DOHH2 (cell line): ENCODE data around the gene ZNF605.

Experiments
- H3F3A ChIP-seq: fragments of 200-600 bp; sonication (generic), shearing (Covaris generic); 2 replicates; pipeline ENCODE4 v1.6.0; 2016; ENCODE audit warnings: antibody characterized with exemption, mild to moderate bottlenecking; ENCODE audit not compliant: control insufficient read depth, insufficient read depth
- H3K27ac ChIP-seq: fragments of 200-600 bp; sonication (generic); 2 replicates; pipeline ENCODE4 v1.5.1; 2014; ENCODE audit warnings: low read depth, mild to moderate bottlenecking, low read length, moderate library complexity
- H3K27me3 ChIP-seq: fragments of 200-600 bp; sonication (generic); 2 replicates; pipeline ENCODE4 v1.6.1; 2014; ENCODE audit warnings: mild to moderate bottlenecking, low read length, mixed read lengths; ENCODE audit not compliant: control insufficient read depth
- H3K36me3 ChIP-seq: fragments of 200-600 bp; sonication (generic); 2 replicates; pipeline ENCODE4 v1.6.1; 2014; ENCODE audit warnings: mild to moderate bottlenecking, low read length, moderate library complexity, mixed read lengths; ENCODE audit not compliant: control insufficient read depth
- H3K4me1 ChIP-seq: fragments of 200-600 bp; sonication (generic); 2 replicates; pipeline ENCODE4 v1.6.1; 2014; ENCODE audit warnings: mild to moderate bottlenecking, low read length, mixed read lengths; ENCODE audit not compliant: control insufficient read depth
- H3K4me2 ChIP-seq: fragments of 200-600 bp; sonication (generic); 2 replicates; pipeline ENCODE4 v1.6.0; 2014; ENCODE audit warnings: mild to moderate bottlenecking, low read length, moderate library complexity
- H3K4me3 ChIP-seq: fragments of 200-600 bp; sonication (generic); 2 replicates; pipeline ENCODE4 v1.5.1; 2014; ENCODE audit warnings: mild to moderate bottlenecking, low read length, mixed read lengths
- H3K79me2 ChIP-seq: fragments of 200-600 bp; sonication (generic); 2 replicates; pipeline ENCODE4 v1.6.1; 2014; ENCODE audit warnings: mild to moderate bottlenecking, low read length, mixed read lengths; ENCODE audit not compliant: control insufficient read depth
- H3K9me2 ChIP-seq: fragments of 200-600 bp; sonication (generic); replicated peaks from 2 replicates; pipeline ENCODE4 v1.6.1; 2014; ENCODE audit warnings: mild to moderate bottlenecking, low read length, mixed read lengths; ENCODE audit not compliant: control insufficient read depth
- H3K9me3 ChIP-seq: fragments of 200-600 bp; sonication (generic); 2 replicates; pipeline ENCODE4 v1.6.1; 2014; ENCODE audit warnings: antibody characterized with exemption, low read length, mixed read lengths; ENCODE audit not compliant: control insufficient read depth, insufficient read depth
- H4K20me1 ChIP-seq: fragments of 200-600 bp; sonication (generic); 2 replicates; pipeline ENCODE4 v1.6.0; 2014; ENCODE audit warnings: low read depth, mild to moderate bottlenecking, antibody characterized with exemption, low read length, moderate library complexity; ENCODE audit not compliant: control insufficient read depth, insufficient read depth
- EZH2phosphoT487 ChIP-seq: fragments of 200-600 bp; sonication (generic); IDR thresholded peaks from 2 replicates; pipeline ENCODE4 v1.6.1; 2017; ENCODE audit warnings: borderline replicate concordance, mild to moderate bottlenecking, antibody characterized with exemption, low read length, moderate library complexity, mixed read lengths
- TF ChIP-seq, protein P1 (sequence below): fragments of 200-600 bp; sonication (generic); IDR thresholded peaks from one replicate; pipeline ENCODE4 v1.5.1; 2014; ENCODE audit warnings: antibody characterized with exemption, mild to moderate bottlenecking, low read depth, low read length; ENCODE audit not compliant: poor library complexity, severe bottlenecking

ZNF605 gene

DNA sequence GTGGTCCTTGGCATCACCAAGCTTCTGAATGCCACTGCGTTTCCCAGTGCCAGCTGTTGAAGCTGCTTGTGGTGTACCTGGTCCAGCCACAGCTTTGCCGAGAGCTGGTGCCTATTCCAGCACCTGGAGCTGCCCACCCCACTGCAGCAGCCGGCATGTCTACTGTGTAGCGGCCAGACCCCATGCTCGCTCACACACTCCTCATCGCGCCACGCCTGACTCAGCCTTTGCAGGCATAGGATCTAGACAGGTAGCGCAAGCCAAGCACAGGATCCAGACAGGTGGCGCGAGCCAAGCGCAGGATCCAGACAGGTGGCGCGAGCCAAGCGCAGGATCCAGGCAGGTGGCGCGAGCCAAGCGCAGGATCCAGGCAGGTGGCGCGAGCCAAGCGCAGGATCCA lies 11.6 kb upstream of the ZNF605 start:
- TF ChIP-seq, protein P1, sequence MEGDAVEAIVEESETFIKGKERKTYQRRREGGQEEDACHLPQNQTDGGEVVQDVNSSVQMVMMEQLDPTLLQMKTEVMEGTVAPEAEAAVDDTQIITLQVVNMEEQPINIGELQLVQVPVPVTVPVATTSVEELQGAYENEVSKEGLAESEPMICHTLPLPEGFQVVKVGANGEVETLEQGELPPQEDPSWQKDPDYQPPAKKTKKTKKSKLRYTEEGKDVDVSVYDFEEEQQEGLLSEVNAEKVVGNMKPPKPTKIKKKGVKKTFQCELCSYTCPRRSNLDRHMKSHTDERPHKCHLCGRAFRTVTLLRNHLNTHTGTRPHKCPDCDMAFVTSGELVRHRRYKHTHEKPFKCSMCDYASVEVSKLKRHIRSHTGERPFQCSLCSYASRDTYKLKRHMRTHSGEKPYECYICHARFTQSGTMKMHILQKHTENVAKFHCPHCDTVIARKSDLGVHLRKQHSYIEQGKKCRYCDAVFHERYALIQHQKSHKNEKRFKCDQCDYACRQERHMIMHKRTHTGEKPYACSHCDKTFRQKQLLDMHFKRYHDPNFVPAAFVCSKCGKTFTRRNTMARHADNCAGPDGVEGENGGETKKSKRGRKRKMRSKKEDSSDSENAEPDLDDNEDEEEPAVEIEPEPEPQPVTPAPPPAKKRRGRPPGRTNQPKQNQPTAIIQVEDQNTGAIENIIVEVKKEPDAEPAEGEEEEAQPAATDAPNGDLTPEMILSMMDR = no peak
- no peak for TF ChIP-seq EZH2phosphoT487
- Histone ChIP-seq H3K9me3 (peaks cover 22% of the 10 kb centered on the region), H3F3A (no peaks in the 10 kb centered on the region), H3K4me2 (no peak overlapping the region), H3K4me1 (no peaks in the 10 kb centered on the region), H3K36me3 (no peaks in the 10 kb centered on the region), H4K20me1 (no peaks in the 10 kb centered on the region), H3K27ac (no peak overlapping the region), H3K27me3 (no peaks in the 10 kb centered on the region), H3K4me3 (no peak overlapping the region), H3K9me2 (no peaks in the 10 kb centered on the region), H3K79me2 (no peaks in the 10 kb centered on the region)

GRCh38 chr12:132966676-132967415 lies 10.7 kb upstream of the ZNF605 start:
- H3K79me2 ChIP-seq = no peaks in the 10 kb centered on the region
- H4K20me1 ChIP-seq = no peaks in the 10 kb centered on the region
- no peak overlapping the region for H3K27ac ChIP-seq
- H3K4me3 ChIP-seq = no peak overlapping the region
- TF ChIP-seq, protein P1 = no peak
- TF ChIP-seq EZH2phosphoT487 = no peak
- H3K9me2 ChIP-seq = no peaks in the 10 kb centered on the region
- H3K27me3 ChIP-seq = no peaks in the 10 kb centered on the region
- no peaks in the 10 kb centered on the region for H3F3A ChIP-seq
- H3K9me3 ChIP-seq = peaks cover 22% of the 10 kb centered on the region
- no peak overlapping the region for H3K4me2 ChIP-seq
- no peaks in the 10 kb centered on the region for H3K4me1 ChIP-seq
- H3K36me3 ChIP-seq = no peaks in the 10 kb centered on the region

- Histone ChIP-seq H3K9me3 (peaks cover 22% of the 10 kb centered on the region), H3K79me2 (no peaks in the 10 kb centered on the region), H4K20me1 (no peaks in the 10 kb centered on the region), H3K4me3 (no peak overlapping the region), H3K27me3 (no peaks in the 10 kb centered on the region), H3F3A (no peaks in the 10 kb centered on the region), H3K9me2 (no peaks in the 10 kb centered on the region), H3K4me2 (no peak overlapping the region), H3K36me3 (no peaks in the 10 kb centered on the region), H3K27ac (no peak overlapping the region), H3K4me1 (no peaks in the 10 kb centered on the region)
- TF ChIP-seq EZH2phosphoT487 = no peak
- TF ChIP-seq, protein P1 = no peak
These were observed 9.7 kb upstream of the ZNF605 start for GRCh38 chr12:132965796-132966195.
